HCT116 (cell line): ENCODE data around the gene RPL35. TPM values are rescaled to one million over a fixed set of nuclear protein-coding genes. Genes with fewer than 3 reads are reported as not detected.

Experiments used
- ATAC-seq: fragments of 200-7000 bp; cut with Tn5 transposase; 2 replicates; pipeline ENCODE4 v1.9.1; 2020; ENCODE audit warnings: mild to moderate bottlenecking, moderate library complexity
- BruUV-seq: library from RNA; stranded (reverse); fragments of 400-500 nt; replicated peaks from 2 replicates; lab custom pipeline; 2021; lab: Mats Ljungman, UMichigan
- CTCF ChIA-PET: fragments of 300-600 bp; sonication (Branson Sonifier 250); formaldehyde crosslinking; loops from one replicate; lab custom pipeline; 2021; ENCODE audit warnings: antibody characterized with exemption; lab: Charles Lee
- POLR2A ChIA-PET: fragments of 300-600, 350-600 bp; sonication (Branson Sonifier 250); formaldehyde crosslinking; loops from one replicate; lab custom pipeline; 2021; ENCODE audit warnings: antibody characterized with exemption; lab: Charles Lee
- RAD21 ChIA-PET, 2 experiments: fragments of 300-600 bp; sonication (Branson Sonifier 250); formaldehyde crosslinking; loops; one replicate each; lab custom pipeline; 2023; ENCODE audit warnings: low total read pairs in 2 of 2; ENCODE audit not compliant: uncharacterized antibody in 2 of 2, unreplicated experiment in 2 of 2, low non-redundant PET in 1 of 2; lab: Charles Lee
- DNase-seq: peaks from one replicate; pipeline ENCODE4 v3.0.0-alpha.2; 2010; ENCODE audit warnings: low read depth, low spot score
- H2AFZ ChIP-seq: fragments of 200-600 bp; shearing (Covaris generic), sonication (generic); 2 replicates; pipeline ENCODE4 v1.6.1; 2017; ENCODE audit warnings: low read depth, mixed run types, mixed read lengths, antibody characterized with exemption, low read length; ENCODE audit not compliant: poor library complexity, severe bottlenecking
- H3K27ac ChIP-seq: 2 replicates; pipeline ENCODE4 v1.5.1; 2012; ENCODE audit warnings: low read depth, low read length
- H3K27me3 ChIP-seq: fragments of 200-600 bp; sonication (generic); 2 replicates; pipeline ENCODE4 v1.6.1; 2016; ENCODE audit warnings: mixed run types, low read length, mixed read lengths; ENCODE audit not compliant: insufficient read depth
- H3K36me3 ChIP-seq, 2 experiments: fragments of 200-500 bp in 1 of 2; fragments of 200-600 bp in 1 of 2; sonication (Bioruptor generic) in 1 of 2; sonication (generic) in 1 of 2; 2 replicates each; pipeline versions ENCODE4 v1.5.1 to v1.6.1; 2014 to 2016; ENCODE audit warnings: low read length in 2 of 2, inconsistent platforms in 1 of 2, mixed read lengths in 1 of 2, mixed run types in 1 of 2; ENCODE audit not compliant: insufficient read depth in 2 of 2, control insufficient read depth in 1 of 2
- H3K4me1 ChIP-seq, 2 experiments: fragments of 200-600 bp in 1 of 2; sonication (generic) in 1 of 2; 2 replicates each; pipeline versions ENCODE4 v1.5.1 to v1.6.1; 2012 to 2017; ENCODE audit warnings: low read length in 2 of 2, inconsistent platforms in 1 of 2, mild to moderate bottlenecking in 1 of 2, mixed read lengths in 1 of 2, mixed run types in 1 of 2, moderate library complexity in 1 of 2; ENCODE audit not compliant: insufficient read depth in 2 of 2, control insufficient read depth in 1 of 2
- H3K4me2 ChIP-seq: fragments of 200-600 bp; sonication (generic); 2 replicates; pipeline ENCODE4 v1.6.1; 2017; ENCODE audit warnings: mixed run types, low read length, mixed read lengths
- H3K4me3 ChIP-seq, 2 experiments: fragments of 200-600 bp in 1 of 2; sonication (generic) in 1 of 2; replicated peaks in 1 of 2; 2 replicates each; pipeline ENCODE4 v1.5.1; 2011 to 2016; ENCODE audit warnings: low read length in 2 of 2, control low read depth in 1 of 2, low read depth in 1 of 2, mild to moderate bottlenecking in 1 of 2, mixed read lengths in 1 of 2, mixed run types in 1 of 2
- H3K79me2 ChIP-seq: fragments of 200-600 bp; sonication (generic); 2 replicates; pipeline ENCODE4 v1.6.1; 2017; ENCODE audit warnings: mild to moderate bottlenecking, mixed run types, low read length, moderate library complexity, mixed read lengths; ENCODE audit not compliant: insufficient read depth
- H3K9ac ChIP-seq: fragments of 200-600 bp; sonication (generic); 2 replicates; pipeline ENCODE4 v1.6.1; 2016; ENCODE audit warnings: low read length, mixed read lengths
- H3K9me2 ChIP-seq: fragments of 200-600 bp; sonication (generic), shearing (Covaris generic); 2 replicates; pipeline ENCODE4 v1.6.1; 2017; ENCODE audit warnings: mixed run types, mild to moderate bottlenecking, moderate library complexity; ENCODE audit not compliant: insufficient read depth
- H3K9me3 ChIP-seq, 2 experiments: fragments of 200-500 bp in 1 of 2; fragments of 200-600 bp in 1 of 2; sonication (Bioruptor generic) in 1 of 2; sonication (generic) in 1 of 2; 2 replicates each; pipeline ENCODE4 v1.6.1; 2014 to 2017; ENCODE audit warnings: low read length in 2 of 2, mixed read lengths in 2 of 2, inconsistent platforms in 1 of 2, low read depth in 1 of 2, mild to moderate bottlenecking in 1 of 2, mixed run types in 1 of 2, moderate library complexity in 1 of 2; ENCODE audit not compliant: control insufficient read depth in 1 of 2, insufficient read depth in 1 of 2
- H4K20me1 ChIP-seq: fragments of 200-600 bp; sonication (generic), shearing (Covaris generic); 2 replicates; pipeline ENCODE4 v1.6.1; 2017; ENCODE audit warnings: mixed run types, mild to moderate bottlenecking, moderate library complexity; ENCODE audit not compliant: insufficient read depth
- CEBPB ChIP-seq: IDR thresholded peaks from 2 replicates; pipeline ENCODE4 v1.6.1; 2012; ENCODE audit warnings: low read depth
- CTCF ChIP-seq, 3 experiments: fragments of 200-600 bp in 1 of 3; sonication (generic) in 1 of 3; IDR thresholded peaks in 2 of 3; conservative IDR thresholded peaks in 1 of 3; 2 replicates each; pipeline ENCODE4 v1.5.1; 2012 to 2017; ENCODE audit warnings: low read depth in 2 of 3, low read length in 2 of 3, antibody characterized with exemption in 1 of 3, borderline replicate concordance in 1 of 3, control low read depth in 1 of 3, mild to moderate bottlenecking in 1 of 3, mixed read lengths in 1 of 3, mixed run types in 1 of 3, moderate library complexity in 1 of 3; ENCODE audit not compliant: insufficient read depth in 1 of 3
- EZH2 ChIP-seq: fragments of 200-600 bp; sonication (generic); IDR thresholded peaks from 2 replicates; pipeline ENCODE4 v1.6.1; 2017; ENCODE audit warnings: antibody characterized with exemption, mixed run types
- JUND ChIP-seq: IDR thresholded peaks from 2 replicates; pipeline ENCODE4 v1.6.1; 2012
- POLR2AphosphoS5 ChIP-seq: IDR thresholded peaks from 2 replicates; pipeline ENCODE4 v1.6.1; 2011; ENCODE audit warnings: mild to moderate bottlenecking, low read depth, low read length, moderate library complexity
- RAD21 ChIP-seq: IDR thresholded peaks from 2 replicates; pipeline ENCODE4 v1.6.1; 2012; ENCODE audit warnings: low read depth, mild to moderate bottlenecking
- REST ChIP-seq: IDR thresholded peaks from 2 replicates; pipeline ENCODE4 v1.6.1; 2012; ENCODE audit warnings: low read depth
- SIN3A ChIP-seq: IDR thresholded peaks from 2 replicates; pipeline ENCODE4 v1.6.1; 2012; ENCODE audit warnings: low read depth
- SRF ChIP-seq: IDR thresholded peaks from 2 replicates; pipeline ENCODE4 v1.6.1; 2012; ENCODE audit warnings: low read depth
- TCF7L2 ChIP-seq: IDR thresholded peaks from 2 replicates; pipeline ENCODE4 v1.7.0; 2011; ENCODE audit warnings: borderline replicate concordance, inconsistent platforms; ENCODE audit not compliant: insufficient read depth, insufficient read length; ENCODE audit errors: extremely low read depth
- YY1 ChIP-seq: IDR thresholded peaks from 2 replicates; pipeline ENCODE4 v1.6.1; 2011; ENCODE audit warnings: low read length, low read depth, moderate library complexity, mild to moderate bottlenecking; ENCODE audit not compliant: insufficient replicate concordance; ENCODE audit errors: extremely low read depth
- ZBTB33 ChIP-seq: IDR thresholded peaks from 2 replicates; pipeline ENCODE4 v1.6.1; 2011; ENCODE audit warnings: mild to moderate bottlenecking, low read length, moderate library complexity; ENCODE audit not compliant: insufficient replicate concordance; ENCODE audit errors: extremely low read depth
- ZFX ChIP-seq: fragments of 450-650 bp; IDR thresholded peaks from 2 replicates; pipeline ENCODE4 v1.6.1; 2017
- intact Hi-C: fragments of 100-400 bp; cut with micrococcal nuclease; formaldehyde crosslinking; loops from 2 replicates; pipeline ENCODE4 v1.10.0; 2022
- total RNA-seq: library from RNA; stranded (reverse); gene quantifications from one replicate; pipeline ENCODE4 v1.2.1, GENCODE V29; 2021; ENCODE audit not compliant: unreplicated experiment

Gene RPL35
- total RNA-seq, 1 experiment from 2014 or later = 1,754 TPM

GRCh38 chr9:124868511-124869465 is 7.0 kb upstream of the RPL35 start:
- ChIA-PET RAD21 (no interaction called here), POLR2A (no interaction called here), CTCF (no interaction called here)
- Histone ChIP-seq H3K9me2 (no peaks in the 10 kb centered on the region), H3K4me2 (peak overlapping the region; percentile 84), H3K27ac (peak overlapping the region; percentile 96), H3K4me3 (peak overlapping the region; percentile 91 to 94), H3K36me3 (peaks cover 0 to 21% of the 10 kb centered on the region in 2 experiments; a peak in 1 of 4 replicates), H2AFZ (no peak overlapping the region), H3K9me3 (no peaks in the 10 kb centered on the region), H3K4me1 (peaks cover 20 to 52% of the 10 kb centered on the region in 2 experiments), H3K9ac (peak overlapping the region; percentile 98), H3K79me2 (peaks cover 68% of the 10 kb centered on the region), H4K20me1 (peaks cover 16% of the 10 kb centered on the region; the same call in 1 of the 2 replicates), H3K27me3 (no peaks in the 10 kb centered on the region)
- peak; percentile 86 for ATAC-seq
- DNase-seq = peak; percentile 40
- intact Hi-C loops = no loop called here
- no peak for TF ChIP-seq CEBPB
- TF ChIP-seq TCF7L2 = peak; percentile 10
- TF ChIP-seq POLR2AphosphoS5 = peak; percentile 89
- TF ChIP-seq RAD21 = no peak
- TF ChIP-seq ZBTB33 = peak; percentile 28
- TF ChIP-seq CTCF (IDR thresholded peaks at IDR 0.05 in 2 of 3, conservative IDR thresholded peaks at IDR 0.05 in 1 of 3; ENCODE audit: borderline replicate concordance in 1 of 3, insufficient read depth in 1 of 3, low read depth in 2 of 3, low read length in 2 of 3) = peak in 2 of 3 experiments; percentile 27 to 57; a peak in 4 of 6 replicates
- TF ChIP-seq SRF = no peak
- no peak for TF ChIP-seq JUND
- TF ChIP-seq REST = no peak
- no peak for TF ChIP-seq SIN3A
- TF ChIP-seq ZFX = peak; percentile 91
- no peak for TF ChIP-seq EZH2
- peak; percentile 31 for TF ChIP-seq YY1
- BruUV-seq = TSS peak; percentile 92
